GM12875 (cell line): ENCODE data around the gene MYH14.

ENCODE experiments used
- H3K4me3 ChIP-seq: one replicate; pipeline ENCODE4 v1.5.1; 2011; ENCODE audit warnings: low read depth, low read length, control low read depth
- CTCF ChIP-seq: IDR thresholded peaks from 2 replicates; pipeline ENCODE4 v1.5.1; 2011; ENCODE audit warnings: low read depth, mild to moderate bottlenecking, control low read depth, inconsistent platforms, low read length, moderate library complexity, borderline replicate concordance; ENCODE audit not compliant: insufficient read depth

MYH14 gene

GRCh38 chr19:50199259-50199555, 4.2 kb upstream of the MYH14 start:
- H3K4me3 ChIP-seq: no peak overlapping the region
- no peak for TF ChIP-seq CTCF

GRCh38 chr19:50202386-50202785, 1.0 kb upstream of the MYH14 start:
- no peak overlapping the region for H3K4me3 ChIP-seq
- TF ChIP-seq CTCF: no peak

- TF ChIP-seq CTCF: no peak
- H3K4me3 ChIP-seq: no peak overlapping the region
Measured at GRCh38 chr19:50202962-50203280, 501 bp upstream of the MYH14 start.

- no peak overlapping the region for H3K4me3 ChIP-seq
- no peak for TF ChIP-seq CTCF
Measured at GRCh38 chr19:50204081-50204428, 633 bp downstream of the MYH14 start.

GRCh38 chr19:50204811-50205675, 1.6 kb downstream of the MYH14 start:
- H3K4me3 ChIP-seq: no peak overlapping the region
- no peak for TF ChIP-seq CTCF

- H3K4me3 ChIP-seq: no peak overlapping the region
- no peak for TF ChIP-seq CTCF
Measured at GRCh38 chr19:50205681-50206138, 2.3 kb downstream of the MYH14 start.

GRCh38 chr19:50206191-50206590, 2.8 kb downstream of the MYH14 start:
- no peak for TF ChIP-seq CTCF
- H3K4me3 ChIP-seq: no peak overlapping the region
